HL-60 (cell line): Measurements from ENCODE around the gene CLPX.
"Not testable (repeated sequence)": the region's sequence is repeated elsewhere in the genome, so short reads cannot be mapped to it uniquely, and the experiment has no call there.

Source experiments
- GABPA ChIP-seq: IDR thresholded peaks from 2 replicates; pipeline ENCODE4 v1.6.1; 2012; ENCODE audit warnings: low read depth
- POLR2AphosphoS5 ChIP-seq: IDR thresholded peaks from 2 replicates; pipeline ENCODE4 v1.6.1; 2012; ENCODE audit warnings: low read depth
- TF ChIP-seq, protein P1 (sequence below): IDR thresholded peaks from one replicate; pipeline ENCODE4 v1.5.1; 2011; ENCODE audit warnings: low read length, control low read depth, inconsistent platforms; ENCODE audit not compliant: insufficient read depth
- TF ChIP-seq, protein P2 (sequence below): IDR thresholded peaks from 2 replicates; pipeline ENCODE4 v1.6.1; 2012; ENCODE audit warnings: low read depth; ENCODE audit not compliant: insufficient replicate concordance

DNA sequence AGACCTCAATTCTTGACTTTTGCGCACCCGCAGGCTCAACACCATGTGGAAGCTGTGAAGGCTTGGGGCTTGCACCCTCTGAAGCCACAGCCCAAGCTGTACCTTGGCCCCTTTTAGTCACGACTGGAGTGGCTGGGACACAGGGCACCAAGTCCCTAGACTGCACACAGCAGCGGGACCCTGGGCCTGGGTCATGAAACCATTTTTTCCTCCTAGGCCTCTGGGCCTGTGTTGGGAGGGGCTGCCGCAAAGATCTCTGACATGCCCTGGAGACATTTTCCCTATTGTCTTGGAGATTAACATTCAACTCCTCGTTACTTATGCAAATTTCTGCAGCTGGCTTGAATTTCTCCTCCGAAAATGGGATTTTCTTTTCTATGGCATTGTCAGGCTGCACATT lies 48.1 kb downstream of the CLPX start:
- TF ChIP-seq, protein P1, sequence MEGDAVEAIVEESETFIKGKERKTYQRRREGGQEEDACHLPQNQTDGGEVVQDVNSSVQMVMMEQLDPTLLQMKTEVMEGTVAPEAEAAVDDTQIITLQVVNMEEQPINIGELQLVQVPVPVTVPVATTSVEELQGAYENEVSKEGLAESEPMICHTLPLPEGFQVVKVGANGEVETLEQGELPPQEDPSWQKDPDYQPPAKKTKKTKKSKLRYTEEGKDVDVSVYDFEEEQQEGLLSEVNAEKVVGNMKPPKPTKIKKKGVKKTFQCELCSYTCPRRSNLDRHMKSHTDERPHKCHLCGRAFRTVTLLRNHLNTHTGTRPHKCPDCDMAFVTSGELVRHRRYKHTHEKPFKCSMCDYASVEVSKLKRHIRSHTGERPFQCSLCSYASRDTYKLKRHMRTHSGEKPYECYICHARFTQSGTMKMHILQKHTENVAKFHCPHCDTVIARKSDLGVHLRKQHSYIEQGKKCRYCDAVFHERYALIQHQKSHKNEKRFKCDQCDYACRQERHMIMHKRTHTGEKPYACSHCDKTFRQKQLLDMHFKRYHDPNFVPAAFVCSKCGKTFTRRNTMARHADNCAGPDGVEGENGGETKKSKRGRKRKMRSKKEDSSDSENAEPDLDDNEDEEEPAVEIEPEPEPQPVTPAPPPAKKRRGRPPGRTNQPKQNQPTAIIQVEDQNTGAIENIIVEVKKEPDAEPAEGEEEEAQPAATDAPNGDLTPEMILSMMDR, result not testable (repeated sequence)
- not testable (repeated sequence) for TF ChIP-seq POLR2AphosphoS5, GABPA
- TF ChIP-seq, protein P2, sequence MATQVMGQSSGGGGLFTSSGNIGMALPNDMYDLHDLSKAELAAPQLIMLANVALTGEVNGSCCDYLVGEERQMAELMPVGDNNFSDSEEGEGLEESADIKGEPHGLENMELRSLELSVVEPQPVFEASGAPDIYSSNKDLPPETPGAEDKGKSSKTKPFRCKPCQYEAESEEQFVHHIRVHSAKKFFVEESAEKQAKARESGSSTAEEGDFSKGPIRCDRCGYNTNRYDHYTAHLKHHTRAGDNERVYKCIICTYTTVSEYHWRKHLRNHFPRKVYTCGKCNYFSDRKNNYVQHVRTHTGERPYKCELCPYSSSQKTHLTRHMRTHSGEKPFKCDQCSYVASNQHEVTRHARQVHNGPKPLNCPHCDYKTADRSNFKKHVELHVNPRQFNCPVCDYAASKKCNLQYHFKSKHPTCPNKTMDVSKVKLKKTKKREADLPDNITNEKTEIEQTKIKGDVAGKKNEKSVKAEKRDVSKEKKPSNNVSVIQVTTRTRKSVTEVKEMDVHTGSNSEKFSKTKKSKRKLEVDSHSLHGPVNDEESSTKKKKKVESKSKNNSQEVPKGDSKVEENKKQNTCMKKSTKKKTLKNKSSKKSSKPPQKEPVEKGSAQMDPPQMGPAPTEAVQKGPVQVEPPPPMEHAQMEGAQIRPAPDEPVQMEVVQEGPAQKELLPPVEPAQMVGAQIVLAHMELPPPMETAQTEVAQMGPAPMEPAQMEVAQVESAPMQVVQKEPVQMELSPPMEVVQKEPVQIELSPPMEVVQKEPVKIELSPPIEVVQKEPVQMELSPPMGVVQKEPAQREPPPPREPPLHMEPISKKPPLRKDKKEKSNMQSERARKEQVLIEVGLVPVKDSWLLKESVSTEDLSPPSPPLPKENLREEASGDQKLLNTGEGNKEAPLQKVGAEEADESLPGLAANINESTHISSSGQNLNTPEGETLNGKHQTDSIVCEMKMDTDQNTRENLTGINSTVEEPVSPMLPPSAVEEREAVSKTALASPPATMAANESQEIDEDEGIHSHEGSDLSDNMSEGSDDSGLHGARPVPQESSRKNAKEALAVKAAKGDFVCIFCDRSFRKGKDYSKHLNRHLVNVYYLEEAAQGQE, result not testable (repeated sequence)
